GM12878 (cell line): ENCODE data around the gene CBY3. TPM values are rescaled to one million over a fixed set of nuclear protein-coding genes. Genes with fewer than 3 reads are reported as not detected.

Experiments
- ATAC-seq: fragments of 200-7000 bp; cut with Tn5 transposase; 3 replicates; pipeline ENCODE4 v1.9.1; 2020; ENCODE audit warnings: mild to moderate bottlenecking, moderate library complexity
- BruUV-seq: library from RNA; stranded (reverse); fragments of 400-500 nt; replicated peaks from 2 replicates; lab custom pipeline; 2021; lab: Mats Ljungman, UMichigan
- CTCF ChIA-PET: fragments of 300-600 bp; sonication (Branson Sonifier 250); formaldehyde crosslinking; extraction: SDS; loops from one replicate; lab custom pipeline; 2021; ENCODE audit warnings: inconsistent platforms; lab: Yijun Ruan, JAX
- POLR2A ChIA-PET: fragments of 350-600 bp; formaldehyde crosslinking; extraction: SDS; loops from one replicate; lab custom pipeline; 2021; ENCODE audit warnings: inconsistent platforms; lab: Charles Lee
- RAD21 ChIA-PET: fragments of 300-600 bp; sonication (Branson Sonifier 250); formaldehyde crosslinking; loops from one replicate; lab custom pipeline; 2023; ENCODE audit warnings: antibody characterized with exemption; ENCODE audit not compliant: unreplicated experiment; lab: Charles Lee
- SMC1A ChIA-PET: fragments of 300-600 bp; sonication (Branson Sonifier 250); formaldehyde crosslinking; loops from one replicate; lab custom pipeline; 2023; ENCODE audit not compliant: unreplicated experiment, uncharacterized antibody; lab: Charles Lee
- DNase-seq: peaks from one replicate; pipeline ENCODE4 v3.0.0-alpha.2; 2011; ENCODE audit warnings: low read depth, low spot score
- FAIRE-seq: peaks from 3 replicates; lab custom pipeline; 2011; peaks lifted over from hg19 to GRCh38; lab: Jason Lieb, UNC
- H2AFZ ChIP-seq: 2 replicates; pipeline ENCODE4 v1.6.0; 2011; ENCODE audit warnings: low read depth, low read length, control low read depth; ENCODE audit not compliant: control insufficient read depth
- H3K27ac ChIP-seq: 2 replicates; pipeline ENCODE4 v1.5.1; 2011; ENCODE audit warnings: control low read depth; ENCODE audit not compliant: control insufficient read depth, insufficient read depth
- H3K27me3 ChIP-seq, 2 experiments: replicated peaks in 1 of 2; 2 replicates each; pipeline versions ENCODE4 v1.6.0 to v1.6.1; 2011; ENCODE audit warnings: low read length in 1 of 2; ENCODE audit not compliant: control insufficient read depth in 2 of 2, insufficient read depth in 2 of 2
- H3K36me3 ChIP-seq, 2 experiments: 2 replicates each; pipeline ENCODE4 v1.5.1; 2011; ENCODE audit warnings: low read length in 1 of 2; ENCODE audit not compliant: control insufficient read depth in 2 of 2, insufficient read depth in 2 of 2
- H3K4me1 ChIP-seq: 2 replicates; pipeline ENCODE4 v1.6.1; 2011; ENCODE audit warnings: mild to moderate bottlenecking, low read length, moderate library complexity, mixed read lengths; ENCODE audit not compliant: control insufficient read depth, insufficient read depth
- H3K4me2 ChIP-seq: 2 replicates; pipeline ENCODE4 v1.6.0; 2011; ENCODE audit warnings: control low read depth; ENCODE audit not compliant: control insufficient read depth, insufficient read depth
- H3K4me3 ChIP-seq: fragments of 200-600 bp; sonication (generic); 2 replicates; pipeline ENCODE4 v1.5.1; 2016
- H3K79me2 ChIP-seq: 2 replicates; pipeline ENCODE4 v1.6.0; 2011; ENCODE audit warnings: low read length; ENCODE audit not compliant: control insufficient read depth, insufficient read depth
- H3K9ac ChIP-seq: 2 replicates; pipeline ENCODE4 v1.8.0; 2011; ENCODE audit warnings: low read length, control low read depth, mixed read lengths; ENCODE audit not compliant: control insufficient read depth, insufficient read depth
- H3K9me3 ChIP-seq: replicated peaks from 3 replicates; pipeline ENCODE4 v1.5.1; 2011; ENCODE audit warnings: mild to moderate bottlenecking, low read length; ENCODE audit not compliant: control insufficient read depth, insufficient read depth
- H4K20me1 ChIP-seq: 2 replicates; pipeline ENCODE4 v1.6.0; 2011; ENCODE audit not compliant: control insufficient read depth, insufficient read depth
- BACH1 ChIP-seq: fragments of 450-650 bp; IDR thresholded peaks from 2 replicates; pipeline ENCODE4 v1.6.1; 2017; ENCODE audit warnings: mild to moderate bottlenecking, borderline replicate concordance
- BCLAF1 ChIP-seq: fragments of 450-650 bp; IDR thresholded peaks from 2 replicates; pipeline ENCODE4 v1.6.1; 2017; ENCODE audit warnings: antibody characterized with exemption, mild to moderate bottlenecking, moderate library complexity
- ETV6 ChIP-seq, 2 experiments: fragments of 450-650 bp in 1 of 2; IDR thresholded peaks in 1 of 2; conservative IDR thresholded peaks in 1 of 2; 2 replicates each; pipeline ENCODE4 v1.6.1; 2014; ENCODE audit warnings: antibody characterized with exemption in 1 of 2, borderline replicate concordance in 1 of 2, low read depth in 1 of 2, mild to moderate bottlenecking in 1 of 2, moderate library complexity in 1 of 2
- FOXK2 ChIP-seq: fragments of 450-650 bp; IDR thresholded peaks from 2 replicates; pipeline ENCODE4 v1.6.1; 2017; ENCODE audit warnings: mild to moderate bottlenecking, moderate library complexity
- GATAD2B ChIP-seq: fragments of 450-650 bp; conservative IDR thresholded peaks from 2 replicates; pipeline ENCODE4 v1.6.1; 2017; ENCODE audit warnings: low read depth, mild to moderate bottlenecking, moderate library complexity
- KAT2A ChIP-seq: conservative IDR thresholded peaks from 2 replicates; pipeline ENCODE4 v1.6.1; 2011; ENCODE audit warnings: low read depth, low read length; ENCODE audit not compliant: control insufficient read depth
- SPI1 ChIP-seq: IDR thresholded peaks from 2 replicates; pipeline ENCODE4 v1.6.1; 2011; ENCODE audit warnings: low read depth, mild to moderate bottlenecking, low read length, moderate library complexity, borderline replicate concordance; ENCODE audit not compliant: insufficient read depth
- WGBS: methylation state at CpG from one replicate; pipeline ENCODE4 v1.1.6; 2016; ENCODE audit warnings: low lambda C conversion rate; ENCODE audit not compliant: insufficient replicate concordance, insufficient coverage; ENCODE audit errors: missing lambda C conversion rate; 5-methylcytosine and 5-hydroxymethylcytosine counted together
- in situ Hi-C: fragments of 300-500 bp; cut with MboI; formaldehyde crosslinking; loops from 9 replicates; pipeline ENCODE4 v1.14.3; 2018; ENCODE audit warnings: mixed read lengths
- intact Hi-C: fragments of 100-400 bp; cut with micrococcal nuclease; formaldehyde crosslinking; loops from one replicate; pipeline ENCODE4 v1.14.2; 2022; ENCODE audit not compliant: unreplicated experiment
- polyA plus RNA-seq, 11 experiments: library from polyadenylated mRNA; depleted of rRNA in 4 of 11; unstranded in 6 of 11; stranded (reverse) in 5 of 11; fragments of >200 nt; fragmentation: Nextera tagmentation in 4 of 11; fragmentation: Illumina TruSeq in 1 of 11; extraction: Ambion mirVana in 4 of 11; extraction: Trizol in 1 of 11; gene quantifications; 1 replicate in 1 of 11; 2 replicates in 10 of 11; pipeline versions ENCODE4 v1.2.1 to v1.2.3, GENCODE V29; 2011 to 2016; ENCODE audit warnings: inconsistent platforms in 2 of 11, missing spikeins in 2 of 11, low read depth in 1 of 11
- total RNA-seq, 4 experiments: library from RNA; depleted of rRNA in 3 of 4; stranded (reverse); fragments of >200 nt in 3 of 4; fragmentation: Illumina TruSeq in 1 of 4; extraction: Trizol in 1 of 4; gene quantifications; 2 replicates each; pipeline versions ENCODE4 v1.2.1 to v1.2.3, GENCODE V29; 2013 to 2021

The CBY3 gene
- total and polyA plus RNA-seq, 10 of the 15 experiments (the other 5 are each of a cell fraction or from before 2014, with no cell fraction given), result 0.10 to 1.2 (median 0.47) TPM; not detected in 5

GRCh38 chr5:179697108-179697507, 16.3 kb upstream of the CBY3 start (continued):
- no peak for TF ChIP-seq BCLAF1
- no peak for TF ChIP-seq KAT2A
- TF ChIP-seq ETV6 (conservative IDR thresholded peaks at IDR 0.05 in 1 of 2, IDR thresholded peaks at IDR 0.05 in 1 of 2; ENCODE audit: borderline replicate concordance in 1 of 2, low read depth in 1 of 2), result no peak
- no peak for TF ChIP-seq BACH1

- POLR2A ChIA-PET, result interaction anchor here (0.6 to 2.1 kb wide), 8 partner anchors 7 to 1183 kb away, joined by 3 to 14 read pairs (median 4); partner anchors contain the start of genes MAML1 and RUFY1
- 81% methylated on average over 3 of the region's 3 CpGs for WGBS
Measured at GRCh38 chr5:179696603-179697002, 15.8 kb upstream of the CBY3 start.

More at GRCh38 chr5:179696603-179697002, 15.8 kb upstream of the CBY3 start:
- Histone ChIP-seq H4K20me1 (no peaks in the 10 kb centered on the region), H3K4me2 (peak overlapping the region; percentile 46), H3K36me3 (no peaks in the 10 kb centered on the region; a peak in 1 of 4 replicates), H3K79me2 (peaks cover 32% of the 10 kb centered on the region), H3K4me3 (no peak overlapping the region), H3K9ac (no peak overlapping the region), H2AFZ (no peak overlapping the region), H3K4me1 (peaks cover 14% of the 10 kb centered on the region), H3K27ac (peak overlapping the region; percentile 97; the same call in 1 of the 2 replicates), H3K27me3 (no peaks in the 10 kb centered on the region), H3K9me3 (no peaks in the 10 kb centered on the region)
- no TSS peak for BruUV-seq
- ChIA-PET SMC1A (interaction anchor here (1.1 to 3.0 kb wide), 3 partner anchors 12 to 17 kb away, joined by 3 to 15 read pairs (median 4); partner anchors contain the start of gene CBY3), CTCF (interaction anchor here (2.4 kb wide), 1 partner anchor 17 kb away, joined by 24 read pairs; the partner anchor contains the start of gene CBY3), RAD21 (interaction anchor here (1.6 to 2.0 kb wide), 2 partner anchors 17 to 36 kb away, joined by 4 to 11 read pairs; partner anchors contain the start of gene MAML1)
- in situ Hi-C loops (no loop called here), intact Hi-C loops (no loop called here)
- DNase-seq (no peak), ATAC-seq (no peak), FAIRE-seq (no peak)
- TF ChIP-seq GATAD2B (no peak), SPI1 (peak; percentile 56; the same call in 1 of the 2 replicates), FOXK2 (0 out of 2 replicates have a peak, but pooled peaks have one; percentile 26)
